GM18868 (cell line): ENCODE measurements around the gene GFRA3.
"Not testable (repeated sequence)": the region's sequence is repeated elsewhere in the genome, so short reads cannot be mapped to it uniquely, and the experiment has no call there.

Experiments used
- ATAC-seq: cut with Tn5 transposase; IDR thresholded peaks from one replicate; pipeline ENCODE4 v1.9.1; 2021; ENCODE audit warnings: mild to moderate bottlenecking, moderate library complexity; ENCODE audit not compliant: unreplicated experiment

The GFRA3 gene

GRCh38 chr5:138274189-138274853 lies at the start of gene GFRA3:
Gene GFRA3, minus strand, starts transcription at chr5:138274621. Its CDS starts 197 bp downstream, at chr5:138274424.
- no peak for ATAC-seq

DNA sequence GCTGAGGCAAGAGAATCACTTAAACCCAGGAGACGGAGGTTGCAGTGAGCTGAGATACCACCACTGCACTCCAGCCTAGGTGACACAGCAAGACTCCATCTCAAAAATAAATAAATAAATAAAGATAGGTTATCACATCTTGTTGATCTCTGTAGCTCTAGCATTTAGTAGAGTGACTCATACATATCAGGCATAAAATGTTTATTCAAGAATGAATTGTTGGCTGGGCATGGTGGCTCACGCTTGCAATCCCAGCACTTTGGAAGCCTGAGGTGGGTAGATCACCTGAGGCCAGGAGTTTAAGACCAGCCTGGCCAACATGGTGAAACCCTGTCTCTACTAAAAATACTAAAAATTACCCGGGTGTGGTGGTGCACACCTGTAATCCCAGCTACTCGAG lies 43.8 kb upstream of the GFRA3 start:
- not testable (repeated sequence) for ATAC-seq

DNA sequence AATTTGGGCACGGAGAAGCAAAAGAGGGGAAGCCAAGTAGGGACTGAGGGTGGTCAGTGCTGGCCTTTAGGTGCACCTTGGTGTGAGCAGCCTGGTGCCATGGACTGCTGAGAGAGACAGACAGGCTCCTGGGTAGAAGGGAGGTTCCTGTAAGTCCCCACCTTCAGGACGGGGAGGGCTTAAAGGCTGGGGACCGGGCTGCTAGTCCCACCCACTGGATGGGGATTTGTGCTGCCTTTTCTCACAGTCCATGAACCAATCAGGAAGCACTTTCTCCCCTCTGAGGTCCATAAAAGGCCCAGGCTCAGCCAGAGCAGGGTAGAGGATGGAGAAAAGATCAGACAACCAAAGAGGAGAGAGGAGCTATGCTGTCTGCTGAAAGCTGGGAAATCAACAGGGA lies 41.9 kb upstream of the GFRA3 start:
- no peak for ATAC-seq

- ATAC-seq: no peak
These were observed 41.4 kb upstream of the GFRA3 start for GRCh38 chr5:138315751-138316278.

GRCh38 chr5:138305797-138306196 lies 31.4 kb upstream of the GFRA3 start:
- no peak for ATAC-seq

DNA sequence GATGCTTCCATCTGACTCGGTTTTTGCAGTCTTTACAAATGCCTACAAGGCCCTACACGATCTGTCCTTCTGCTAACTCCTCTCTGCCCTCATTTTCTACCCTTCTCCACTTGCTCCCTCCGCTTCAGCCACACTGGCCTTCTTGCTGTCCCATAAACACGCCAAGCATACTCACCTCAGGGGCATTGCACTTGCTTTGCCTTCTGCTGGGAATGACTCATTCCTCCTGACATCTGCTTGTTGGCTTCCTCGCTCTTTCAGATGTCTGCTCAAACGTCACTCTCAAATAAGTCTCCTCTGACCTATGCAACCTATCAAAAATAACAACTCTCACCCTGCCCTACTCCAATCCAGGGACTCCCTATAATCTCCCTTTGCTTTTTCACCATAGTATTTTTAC lies 29.0 kb upstream of the GFRA3 start:
- ATAC-seq: no peak

GRCh38 chr5:138289296-138289695 lies 14.9 kb upstream of the GFRA3 start:
- ATAC-seq: no peak

DNA sequence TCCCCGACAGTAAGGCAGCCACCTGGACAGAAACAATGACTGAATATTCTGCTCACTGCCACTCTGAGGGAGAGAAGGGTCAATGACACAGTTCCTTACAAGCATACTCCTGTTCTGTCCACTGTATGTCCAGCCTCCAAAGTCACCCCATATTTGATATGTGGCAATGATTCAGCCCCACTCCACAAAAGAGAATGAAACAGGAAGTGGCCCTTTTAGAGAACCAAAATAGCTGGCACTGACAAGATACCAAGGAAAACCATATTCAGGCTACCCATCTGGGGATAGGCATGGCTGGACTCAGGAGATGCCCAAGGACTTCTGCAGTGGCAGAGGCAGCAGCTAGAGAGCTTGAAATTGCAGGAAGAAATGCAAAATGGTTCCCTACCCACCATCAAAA lies 12.8 kb upstream of the GFRA3 start:
- no peak for ATAC-seq

GRCh38 chr5:138282920-138283742 lies 8.7 kb upstream of the GFRA3 start:
- peak; percentile 41 for ATAC-seq

GRCh38 chr5:138280915-138281314 lies 6.5 kb upstream of the GFRA3 start:
- ATAC-seq: no peak

- ATAC-seq: no peak
These were observed 2.1 kb upstream of the GFRA3 start for GRCh38 chr5:138276402-138277054.

DNA sequence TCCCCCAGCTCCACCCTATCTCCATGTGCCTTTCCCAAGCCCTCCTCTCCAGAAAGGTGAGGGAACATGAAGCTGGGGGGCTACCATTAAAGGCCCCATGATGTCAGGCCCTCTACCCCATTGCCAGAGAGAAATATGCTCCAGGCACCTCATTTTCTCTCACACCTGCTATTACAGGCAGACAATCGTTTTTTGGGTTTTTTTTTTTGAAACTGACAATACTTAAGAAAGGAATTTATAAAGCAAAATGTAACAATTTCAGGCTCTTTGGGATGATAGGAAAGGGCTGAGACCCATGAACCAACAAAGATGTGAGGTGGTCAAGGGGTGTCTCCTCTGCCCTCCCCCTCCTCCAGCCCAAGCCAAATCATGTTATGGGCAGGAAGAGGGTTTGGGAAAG lies 1.5 kb upstream of the GFRA3 start:
- no peak for ATAC-seq

DNA sequence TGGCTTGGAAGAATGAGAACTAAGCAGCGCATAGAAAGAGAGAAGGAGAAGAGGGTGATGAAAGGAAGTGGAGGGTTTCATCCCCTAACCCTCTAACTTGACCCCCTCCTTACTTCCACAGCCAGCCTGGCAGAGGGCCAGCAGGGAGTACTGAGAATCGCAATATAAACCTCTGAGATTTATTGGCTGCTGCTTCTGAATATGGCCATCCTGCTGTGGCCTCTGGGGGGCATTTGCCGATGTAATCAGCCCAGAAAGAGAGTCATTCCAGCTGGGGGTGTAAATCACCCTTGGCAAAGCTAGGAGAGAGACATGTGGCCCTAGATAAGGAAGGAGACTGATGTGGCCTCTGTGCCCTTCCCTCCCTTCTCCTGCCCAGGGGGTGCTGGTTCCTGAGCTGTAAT lies 960 bp upstream of the GFRA3 start:
- no peak for ATAC-seq

DNA sequence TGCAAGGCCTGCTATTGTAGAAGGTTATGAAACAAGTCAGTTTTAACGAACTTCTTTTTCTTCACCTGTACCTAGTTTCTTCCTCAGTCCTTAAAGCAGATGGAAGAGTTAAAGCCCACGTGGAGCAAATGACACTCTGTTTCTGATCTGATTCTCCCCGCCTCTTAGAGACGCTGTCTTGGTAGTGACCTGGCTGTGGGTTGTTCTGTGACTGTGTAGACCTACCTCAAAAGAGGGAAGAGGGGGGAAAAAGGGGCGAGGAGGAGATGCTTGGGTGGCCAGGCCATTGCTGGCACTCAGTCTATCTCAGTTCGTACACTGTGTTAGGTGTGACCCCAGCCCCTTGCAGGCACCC lies 610 bp downstream of the GFRA3 start:
- no peak for ATAC-seq

GRCh38 chr5:138272681-138273080 lies 1.7 kb downstream of the GFRA3 start:
- ATAC-seq: no peak

GRCh38 chr5:138271281-138271680 lies 3.1 kb downstream of the GFRA3 start:
- no peak for ATAC-seq

GRCh38 chr5:138264183-138264582 lies 10.2 kb downstream of the GFRA3 start:
- ATAC-seq: no peak

- no peak for ATAC-seq
These were observed 10.8 kb downstream of the GFRA3 start for GRCh38 chr5:138263581-138263980.

DNA sequence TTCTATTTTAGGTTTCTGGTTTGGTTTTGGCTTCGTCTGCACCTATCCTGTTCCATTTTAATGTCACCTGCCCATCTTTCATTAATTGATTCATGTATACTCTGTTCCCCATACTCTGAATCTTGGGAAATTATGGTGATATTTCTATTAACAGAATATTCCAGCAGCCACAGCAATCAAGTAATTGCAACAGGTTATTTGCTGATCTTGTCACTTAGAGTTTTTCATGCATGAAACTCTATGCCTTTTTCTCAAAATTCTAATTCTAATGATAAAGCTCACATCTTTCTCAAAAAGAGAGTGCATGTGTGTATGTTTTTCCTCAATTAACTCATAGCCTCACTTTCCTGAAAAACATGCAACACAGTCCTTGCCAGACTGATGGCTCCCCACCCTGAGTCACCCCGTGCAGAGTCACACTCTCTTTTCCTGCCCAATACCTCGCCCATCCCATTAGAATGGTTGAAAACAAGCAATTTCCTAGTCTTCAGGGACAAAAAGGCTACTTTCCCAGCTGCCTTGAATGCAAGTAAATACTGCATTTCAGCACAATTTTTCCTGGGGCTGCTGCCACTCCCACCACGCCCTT lies 15.6 kb downstream of the GFRA3 start:
- ATAC-seq: no peak

DNA sequence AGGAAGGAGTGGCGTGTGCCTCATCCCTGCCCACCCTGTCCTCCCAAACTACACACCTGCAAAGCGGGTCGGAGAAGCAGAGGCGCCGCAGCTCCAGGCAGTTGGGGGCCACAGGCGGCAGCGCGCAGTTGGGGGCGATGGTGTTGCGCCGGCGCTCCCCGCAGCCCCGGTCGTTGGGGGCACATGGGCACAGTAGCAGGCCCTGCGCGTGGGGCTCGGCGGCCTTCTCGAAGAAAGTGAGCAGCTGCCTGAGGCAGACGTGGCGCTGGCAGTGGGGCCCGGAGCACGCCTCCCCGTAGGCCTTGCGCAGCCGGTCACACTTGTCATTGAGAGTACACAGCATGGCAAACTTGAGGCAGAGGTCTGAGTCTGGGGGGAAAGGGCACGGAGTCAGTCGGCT lies 16.8 kb downstream of the GFRA3 start:
- no peak for ATAC-seq

- ATAC-seq: peak; percentile 82
These were observed 21.5 kb downstream of the GFRA3 start for GRCh38 chr5:138252944-138253343.
